ENCODE data around the gene UBE3D. TPM values are rescaled to one million over a fixed set of nuclear protein-coding genes. Genes with fewer than 3 reads are reported as not detected.
"Not testable (repeated sequence)": the region's sequence is repeated elsewhere in the genome, so short reads cannot be mapped to it uniquely, and the experiment has no call there.

UBE3D gene
- total RNA-seq, 1 donor from 2014 or later, result 4.4 TPM

DNA sequence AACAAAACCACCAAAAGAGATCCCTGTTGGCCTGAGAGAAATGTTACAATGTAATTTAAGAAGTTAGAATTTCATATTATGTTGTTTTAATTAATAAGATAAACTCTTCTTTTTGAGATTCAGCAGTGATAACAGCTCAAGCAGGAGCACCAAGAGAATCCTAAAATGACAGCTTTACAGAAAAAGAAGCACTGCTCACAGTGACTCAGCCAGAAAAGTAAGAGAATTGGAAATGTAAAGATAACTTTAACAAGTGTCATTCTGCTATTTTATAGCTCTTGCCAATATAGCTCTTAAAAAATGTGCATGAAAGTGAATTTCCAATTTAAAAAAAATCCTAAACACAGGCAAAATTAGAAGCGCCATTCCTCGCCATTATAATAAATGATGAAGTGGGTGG, 111.3 kb downstream of the UBE3D start:
- H3K4me3 ChIP-seq, result no peak overlapping the region

DNA sequence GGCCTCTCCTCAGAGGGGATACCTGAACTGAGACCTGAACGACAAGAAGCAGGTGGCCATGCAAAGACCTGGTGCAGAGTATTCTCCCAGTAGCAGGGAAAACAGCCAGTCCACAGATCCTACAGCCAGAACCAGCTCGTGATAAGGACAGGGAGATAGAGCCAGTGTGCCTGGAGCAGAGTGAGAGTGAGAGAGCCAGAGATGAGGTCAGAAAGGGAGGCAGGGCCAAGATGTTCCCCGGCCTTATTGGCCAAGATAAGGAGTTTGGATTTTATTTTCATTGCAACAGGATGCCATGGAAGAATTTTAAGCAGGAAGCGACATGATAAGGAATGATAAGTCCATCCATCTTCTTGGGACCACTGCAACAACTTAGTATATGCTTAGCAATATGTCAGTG, 111.8 kb downstream of the UBE3D start:
- no peaks in the 10 kb centered on the region for H3K27me3 ChIP-seq
- H3K9me3 ChIP-seq, result no peaks in the 10 kb centered on the region
- no peak overlapping the region for H3K27ac ChIP-seq
- no peak for ATAC-seq
- H3K4me1 ChIP-seq, result no peaks in the 10 kb centered on the region
- TF ChIP-seq, protein P1, sequence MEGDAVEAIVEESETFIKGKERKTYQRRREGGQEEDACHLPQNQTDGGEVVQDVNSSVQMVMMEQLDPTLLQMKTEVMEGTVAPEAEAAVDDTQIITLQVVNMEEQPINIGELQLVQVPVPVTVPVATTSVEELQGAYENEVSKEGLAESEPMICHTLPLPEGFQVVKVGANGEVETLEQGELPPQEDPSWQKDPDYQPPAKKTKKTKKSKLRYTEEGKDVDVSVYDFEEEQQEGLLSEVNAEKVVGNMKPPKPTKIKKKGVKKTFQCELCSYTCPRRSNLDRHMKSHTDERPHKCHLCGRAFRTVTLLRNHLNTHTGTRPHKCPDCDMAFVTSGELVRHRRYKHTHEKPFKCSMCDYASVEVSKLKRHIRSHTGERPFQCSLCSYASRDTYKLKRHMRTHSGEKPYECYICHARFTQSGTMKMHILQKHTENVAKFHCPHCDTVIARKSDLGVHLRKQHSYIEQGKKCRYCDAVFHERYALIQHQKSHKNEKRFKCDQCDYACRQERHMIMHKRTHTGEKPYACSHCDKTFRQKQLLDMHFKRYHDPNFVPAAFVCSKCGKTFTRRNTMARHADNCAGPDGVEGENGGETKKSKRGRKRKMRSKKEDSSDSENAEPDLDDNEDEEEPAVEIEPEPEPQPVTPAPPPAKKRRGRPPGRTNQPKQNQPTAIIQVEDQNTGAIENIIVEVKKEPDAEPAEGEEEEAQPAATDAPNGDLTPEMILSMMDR (IDR thresholded peaks at IDR 0.05), result no peak
- H3K36me3 ChIP-seq, result no peaks in the 10 kb centered on the region
- no peak for DNase-seq
- intact Hi-C loops (cut with DNase I), result no loop called here
- no peak overlapping the region for H3K4me3 ChIP-seq

More for the DNA sequence above, 111.3 kb downstream of the UBE3D start:
- intact Hi-C loops (cut with DNase I), result no loop called here
- Histone ChIP-seq H3K4me1 (no peaks in the 10 kb centered on the region), H3K36me3 (no peaks in the 10 kb centered on the region), H3K27me3 (no peaks in the 10 kb centered on the region), H3K9me3 (no peaks in the 10 kb centered on the region), H3K27ac (no peak overlapping the region)
- no peak for DNase-seq
- TF ChIP-seq, protein P1 (IDR thresholded peaks at IDR 0.05), result no peak
- no peak for ATAC-seq

DNA sequence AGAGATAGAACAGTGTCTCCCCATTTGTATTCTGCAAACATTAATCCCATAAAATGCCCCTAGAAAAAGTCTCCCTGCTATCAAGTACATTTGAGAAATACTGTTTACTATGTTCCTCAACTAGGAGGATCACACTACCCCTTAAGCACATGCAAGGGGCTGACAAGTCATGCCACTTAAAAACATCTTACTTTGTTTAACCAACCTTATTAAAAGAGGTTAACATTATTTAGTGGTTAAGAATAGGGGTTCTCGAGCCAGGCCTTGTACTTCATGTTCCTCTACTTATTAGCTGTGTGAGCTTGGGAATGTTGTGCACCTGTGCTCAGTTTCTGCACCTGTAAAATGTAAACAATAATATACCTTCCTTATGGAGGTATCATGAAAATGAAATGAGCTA, 113.7 kb downstream of the UBE3D start:
- DNase-seq, result no peak
- intact Hi-C loops (cut with DNase I), result no loop called here
- H3K4me3 ChIP-seq, result no peak overlapping the region
- TF ChIP-seq, protein P1 (IDR thresholded peaks at IDR 0.05), result no peak
- H3K36me3 ChIP-seq, result no peaks in the 10 kb centered on the region
- no peaks in the 10 kb centered on the region for H3K27me3 ChIP-seq
- ATAC-seq, result peak; percentile 72
- no peaks in the 10 kb centered on the region for H3K4me1 ChIP-seq
- no peak overlapping the region for H3K27ac ChIP-seq
- H3K9me3 ChIP-seq, result no peaks in the 10 kb centered on the region

DNA sequence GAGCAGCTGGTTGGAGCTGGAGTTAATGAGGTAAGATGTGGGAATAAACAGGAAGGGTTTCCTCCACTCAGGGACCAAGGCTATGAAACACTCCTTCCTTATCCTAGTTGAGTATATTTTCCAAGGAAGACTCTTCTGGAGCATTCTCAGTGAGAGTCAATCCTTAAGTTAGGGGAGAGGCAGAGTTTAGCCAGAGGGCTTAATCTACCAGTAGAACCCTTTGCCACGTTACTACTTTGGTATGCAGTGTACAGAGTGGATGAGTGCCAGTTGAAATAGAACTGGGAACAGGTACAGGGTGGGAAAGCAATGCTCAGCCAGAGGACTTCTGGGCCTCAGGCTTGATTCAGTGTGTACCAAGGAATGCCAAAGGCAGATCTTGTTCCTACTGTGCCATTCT, 114.3 kb downstream of the UBE3D start:
- ATAC-seq (peak; percentile 94), DNase-seq (no peak)
- Histone ChIP-seq H3K4me1 (no peaks in the 10 kb centered on the region), H3K27me3 (no peaks in the 10 kb centered on the region), H3K36me3 (no peaks in the 10 kb centered on the region), H3K9me3 (no peaks in the 10 kb centered on the region), H3K27ac (no peak overlapping the region), H3K4me3 (no peak overlapping the region)
- TF ChIP-seq, protein P1 (IDR thresholded peaks at IDR 0.05), result no peak
- intact Hi-C loops (cut with DNase I), result no loop called here

DNA sequence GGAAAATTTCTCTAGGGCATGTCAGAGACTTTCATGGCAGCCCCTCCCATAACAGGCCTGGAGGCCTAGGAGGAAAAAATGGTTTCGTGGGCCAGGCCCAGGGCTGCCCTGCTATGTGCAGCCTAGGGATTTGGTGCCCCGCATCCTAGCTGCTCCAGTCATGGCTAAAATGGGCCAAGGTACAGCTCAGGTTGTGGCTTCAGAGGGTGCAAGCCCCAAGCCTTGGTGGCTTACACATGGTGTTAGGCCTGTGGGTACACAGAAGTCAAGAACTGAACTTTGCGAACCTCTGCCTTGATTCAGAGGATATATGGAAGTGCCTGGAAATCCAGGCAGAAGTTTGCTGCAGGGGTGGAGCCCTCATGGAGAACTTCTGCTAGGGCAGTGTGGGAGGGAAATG, 134.7 kb downstream of the UBE3D start:
- H3K27ac ChIP-seq; H3K4me3 ChIP-seq; intact Hi-C loops (cut with DNase I); DNase-seq; H3K27me3 ChIP-seq; H3K36me3 ChIP-seq; H3K9me3 ChIP-seq; H3K4me1 ChIP-seq; ATAC-seq: not testable (repeated sequence)

DNA sequence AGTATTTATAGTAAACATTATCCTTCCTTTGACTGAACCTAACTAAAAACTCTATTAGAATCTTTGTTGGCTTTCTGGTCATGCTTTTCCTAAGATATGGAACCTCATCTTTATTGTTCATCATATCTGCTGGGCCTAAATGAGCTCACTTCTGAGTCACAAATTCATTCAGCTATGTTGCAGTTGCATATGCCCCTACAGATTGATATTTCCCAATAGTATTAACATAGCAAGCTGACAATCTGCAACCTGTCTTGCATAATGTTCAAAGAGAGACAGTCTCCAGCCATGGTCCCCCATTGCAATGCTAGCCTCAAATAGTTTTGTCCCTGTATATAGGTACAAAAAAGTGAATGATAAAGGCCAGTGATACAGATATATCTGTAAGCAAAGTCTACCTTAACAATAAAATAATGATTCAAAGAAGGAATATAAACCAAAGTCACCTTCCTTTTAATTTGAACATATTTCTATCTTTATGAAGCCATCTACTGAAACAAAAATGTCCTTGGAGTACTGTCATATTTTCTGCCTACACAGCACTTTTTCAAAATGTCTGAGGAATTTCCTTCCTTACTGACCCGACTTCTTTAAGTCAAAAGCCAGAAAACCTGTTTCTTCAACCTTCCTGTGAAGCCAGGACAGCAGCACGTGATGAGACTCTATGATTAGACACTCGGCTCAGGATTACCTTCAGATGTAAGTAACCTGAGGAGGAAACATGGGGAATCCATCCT, 140.7 kb downstream of the UBE3D start:
- intact Hi-C loops (cut with DNase I), result no loop called here
- DNase-seq, result no peak
- TF ChIP-seq, protein P1 (IDR thresholded peaks at IDR 0.05), result no peak
- no peaks in the 10 kb centered on the region for H3K27me3 ChIP-seq
- no peak for ATAC-seq
- H3K36me3 ChIP-seq, result no peaks in the 10 kb centered on the region
- H3K4me1 ChIP-seq, result no peaks in the 10 kb centered on the region
- H3K9me3 ChIP-seq, result no peaks in the 10 kb centered on the region
- no peak overlapping the region for H3K27ac ChIP-seq
- H3K4me3 ChIP-seq, result no peak overlapping the region
